Peyer's patch (tissue), 4 donors: ENCODE data around the gene CPA2. TPM values are rescaled to one million over a fixed set of nuclear protein-coding genes. Genes with fewer than 3 reads are reported as not detected.

Experiments
- DNase-seq, 3 donors: peaks; one replicate each; pipeline ENCODE4 v3.0.0-alpha.2; 2017 to 2019
- H3K27ac ChIP-seq, 4 donors: fragments of 200-600 bp; sonication (generic); one replicate each; pipeline ENCODE4 v1.5.1; 2016 to 2019
- H3K27me3 ChIP-seq, 2 donors: fragments of 200-600 bp; sonication (generic); one replicate each; pipeline ENCODE4 v1.5.1; 2019
- H3K36me3 ChIP-seq, 3 donors: fragments of 200-600 bp; sonication (generic); one replicate each; pipeline ENCODE4 v1.5.1; 2016 to 2019
- H3K4me1 ChIP-seq, 4 donors: fragments of 200-600 bp; sonication (generic); one replicate each; pipeline ENCODE4 v1.5.1; 2016 to 2019
- H3K4me3 ChIP-seq, 4 donors: fragments of 200-600 bp; sonication (generic); 1 replicate in 3 of 4; 2 replicates in 1 of 4; pipeline ENCODE4 v1.5.1; 2016 to 2019; ENCODE audit warnings: mild to moderate bottlenecking in 1 of 4
- H3K9me3 ChIP-seq, 4 donors: fragments of 200-600 bp; sonication (generic); one replicate each; pipeline ENCODE4 v1.5.1; 2016 to 2019; ENCODE audit warnings: mild to moderate bottlenecking in 1 of 4
- CTCF ChIP-seq, 6 experiments: fragments of 450-650 bp in 4 of 6; fragments of 200-600 bp in 2 of 6; sonication (generic) in 1 of 6; IDR thresholded peaks; one replicate each; pipeline ENCODE4 v1.5.1; 2017 to 2019; ENCODE audit warnings: antibody characterized with exemption in 6 of 6, mild to moderate bottlenecking in 3 of 6, moderate library complexity in 1 of 6
- POLR2A ChIP-seq, 2 donors: fragments of 450-650 bp; IDR thresholded peaks; one replicate each; pipeline ENCODE4 v1.5.1; 2017; ENCODE audit warnings: antibody characterized with exemption in 2 of 2, mild to moderate bottlenecking in 2 of 2, moderate library complexity in 2 of 2
- total RNA-seq, 4 donors: library from RNA; depleted of rRNA; stranded (reverse); fragments of >200 nt; gene quantifications; one replicate each; pipeline ENCODE4 v1.1.0, GENCODE V29; 2016

CPA2 gene
- total RNA-seq, 4 donors from 2014 or later, result 2.6 to 12.6 (median 2.7) TPM; not detected in 1

GRCh38 chr7:130290745-130291144, 24.1 kb downstream of the CPA2 start:
- Histone ChIP-seq H3K9me3 (no peaks in the 10 kb centered on the region), H3K36me3 (no peaks in the 10 kb centered on the region), H3K27me3 (no peaks in the 10 kb centered on the region), H3K27ac (no peak overlapping the region), H3K4me3 (no peak overlapping the region), H3K4me1 (no peaks in the 10 kb centered on the region)
- no peak for TF ChIP-seq CTCF (IDR thresholded peaks at IDR 0.05)
- no peak for TF ChIP-seq POLR2A (IDR thresholded peaks at IDR 0.05)
- DNase-seq, result no peak

- Histone ChIP-seq H3K27me3 (no peaks in the 10 kb centered on the region), H3K36me3 (no peaks in the 10 kb centered on the region), H3K9me3 (no peaks in the 10 kb centered on the region), H3K27ac (no peak within 1 kb of the TSS), H3K4me3 (no peak within 1 kb of the TSS), H3K4me1 (no peaks in the 10 kb centered on the region)
- TF ChIP-seq POLR2A (IDR thresholded peaks at IDR 0.05) (no peak), CTCF (IDR thresholded peaks at IDR 0.05) (no peak)
- DNase-seq, result no peak
These were observed 26.1 kb downstream of the CPA2 start, which contains the start of gene CPA4 for GRCh38 chr7:130292682-130293257. TSS of gene CPA4 (plus strand) at chr7:130293161. CDS start at chr7:130293181, 20 bp downstream.

GRCh38 chr7:130293521-130293920, 26.9 kb downstream of the CPA2 start:
- H3K27ac ChIP-seq, result no peak overlapping the region
- H3K4me3 ChIP-seq, result no peak overlapping the region
- no peaks in the 10 kb centered on the region for H3K9me3 ChIP-seq
- H3K36me3 ChIP-seq, result no peaks in the 10 kb centered on the region
- H3K27me3 ChIP-seq, result no peaks in the 10 kb centered on the region
- no peaks in the 10 kb centered on the region for H3K4me1 ChIP-seq
- TF ChIP-seq CTCF (IDR thresholded peaks at IDR 0.05) (no peak), POLR2A (IDR thresholded peaks at IDR 0.05) (no peak)
- DNase-seq, result no peak

GRCh38 chr7:130294314-130294713, 27.7 kb downstream of the CPA2 start:
- TF ChIP-seq CTCF (IDR thresholded peaks at IDR 0.05) (no peak), POLR2A (IDR thresholded peaks at IDR 0.05) (no peak)
- H3K27me3 ChIP-seq, result no peaks in the 10 kb centered on the region
- no peak overlapping the region for H3K27ac ChIP-seq
- H3K4me1 ChIP-seq, result no peaks in the 10 kb centered on the region
- H3K9me3 ChIP-seq, result no peaks in the 10 kb centered on the region
- no peaks in the 10 kb centered on the region for H3K36me3 ChIP-seq
- DNase-seq, result no peak
- no peak overlapping the region for H3K4me3 ChIP-seq

- no peak overlapping the region for H3K27ac ChIP-seq
- no peaks in the 10 kb centered on the region for H3K36me3 ChIP-seq
- no peak overlapping the region for H3K4me3 ChIP-seq
- no peaks in the 10 kb centered on the region for H3K9me3 ChIP-seq
- TF ChIP-seq POLR2A (IDR thresholded peaks at IDR 0.05), result no peak
- no peak for TF ChIP-seq CTCF (IDR thresholded peaks at IDR 0.05)
- no peaks in the 10 kb centered on the region for H3K27me3 ChIP-seq
- no peaks in the 10 kb centered on the region for H3K4me1 ChIP-seq
- no peak for DNase-seq
These were observed 29.7 kb downstream of the CPA2 start for GRCh38 chr7:130296221-130296951.
